ENCODE data around the gene XDH.

DNA sequence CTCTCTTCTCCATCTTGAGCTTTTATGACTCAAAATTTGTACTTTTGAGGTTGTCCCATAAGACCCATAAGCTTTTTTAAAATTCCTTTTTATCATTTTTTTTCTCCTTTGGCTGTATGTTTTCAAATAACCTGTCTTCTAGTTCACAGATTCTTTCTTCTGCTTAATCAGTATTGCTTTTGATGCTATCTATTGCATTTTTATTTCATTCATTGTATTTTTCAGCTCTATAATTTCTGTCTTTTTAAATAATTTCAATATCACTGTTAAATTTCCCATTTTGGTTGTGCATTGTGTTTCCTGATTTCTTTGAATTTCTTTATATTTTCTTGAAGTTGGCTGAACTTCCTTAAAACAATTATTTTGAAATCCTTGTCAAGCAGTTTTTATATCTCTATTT is 4.8 kb upstream of the XDH start:
- no peak for TF ChIP-seq EZH2 (IDR thresholded peaks at IDR 0.05; ENCODE audit: low read length, missing control alignments)
- TF ChIP-seq, protein P1, sequence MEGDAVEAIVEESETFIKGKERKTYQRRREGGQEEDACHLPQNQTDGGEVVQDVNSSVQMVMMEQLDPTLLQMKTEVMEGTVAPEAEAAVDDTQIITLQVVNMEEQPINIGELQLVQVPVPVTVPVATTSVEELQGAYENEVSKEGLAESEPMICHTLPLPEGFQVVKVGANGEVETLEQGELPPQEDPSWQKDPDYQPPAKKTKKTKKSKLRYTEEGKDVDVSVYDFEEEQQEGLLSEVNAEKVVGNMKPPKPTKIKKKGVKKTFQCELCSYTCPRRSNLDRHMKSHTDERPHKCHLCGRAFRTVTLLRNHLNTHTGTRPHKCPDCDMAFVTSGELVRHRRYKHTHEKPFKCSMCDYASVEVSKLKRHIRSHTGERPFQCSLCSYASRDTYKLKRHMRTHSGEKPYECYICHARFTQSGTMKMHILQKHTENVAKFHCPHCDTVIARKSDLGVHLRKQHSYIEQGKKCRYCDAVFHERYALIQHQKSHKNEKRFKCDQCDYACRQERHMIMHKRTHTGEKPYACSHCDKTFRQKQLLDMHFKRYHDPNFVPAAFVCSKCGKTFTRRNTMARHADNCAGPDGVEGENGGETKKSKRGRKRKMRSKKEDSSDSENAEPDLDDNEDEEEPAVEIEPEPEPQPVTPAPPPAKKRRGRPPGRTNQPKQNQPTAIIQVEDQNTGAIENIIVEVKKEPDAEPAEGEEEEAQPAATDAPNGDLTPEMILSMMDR (conservative IDR thresholded peaks at IDR 0.05 in 1 of 2, IDR thresholded peaks at IDR 0.05 in 1 of 2; ENCODE audit: low read depth in 1 of 2, low read length in 2 of 2) = no peak
